Measurements from ENCODE around the gene STRN4. TPM values are rescaled to one million over a fixed set of nuclear protein-coding genes. Genes with fewer than 3 reads are reported as not detected.

STRN4 gene
- total and polyA plus RNA-seq, 2 donors from 2014 or later, result 31.5 to 74.9 TPM

- Histone ChIP-seq H3K4me3 (ENCODE audit: low read length in 3 of 3) (no peak overlapping the region), H3K27ac (ENCODE audit: low read depth in 2 of 2, low read length in 2 of 2) (no peak overlapping the region), H3K4me1 (ENCODE audit: control insufficient read depth in 2 of 3, insufficient read depth in 2 of 3, low read depth in 1 of 3, low read length in 3 of 3) (peaks cover 0 to 7% (median 6%) of the 10 kb centered on the region in 3 donors), H3K36me3 (ENCODE audit: control insufficient read depth in 2 of 3, insufficient read depth in 3 of 3, low read length in 3 of 3) (no peaks in the 10 kb centered on the region), H3K9ac (ENCODE audit: low read length in 3 of 3) (no peak overlapping the region), H3K9me3 (ENCODE audit: control insufficient read depth in 2 of 3, insufficient read depth in 1 of 3, low read length in 3 of 3) (no peaks in the 10 kb centered on the region), H3K27me3 (ENCODE audit: control insufficient read depth, insufficient read depth, low read length) (no peaks in the 10 kb centered on the region)
- intact Hi-C loops (cut with DNase I), result no loop called here
- no peak for DNase-seq
- FAIRE-seq, result no peak
- TF ChIP-seq CTCF (IDR thresholded peaks at IDR 0.05; ENCODE audit: borderline replicate concordance, extremely low read depth, insufficient read depth), result peak; percentile 48
Observed at GRCh38 chr19:46766569-46767317, 20.5 kb upstream of the STRN4 start.

- H3K4me3 ChIP-seq (ENCODE audit: low read length in 3 of 3), result no peak overlapping the region
- no peaks in the 10 kb centered on the region for H3K27me3 ChIP-seq (ENCODE audit: control insufficient read depth, insufficient read depth, low read length)
- peaks cover 0 to 7% (median 0%) of the 10 kb centered on the region in 3 donors for H3K4me1 ChIP-seq (ENCODE audit: control insufficient read depth in 2 of 3, insufficient read depth in 2 of 3, low read depth in 1 of 3, low read length in 3 of 3)
- TF ChIP-seq CTCF (IDR thresholded peaks at IDR 0.05; ENCODE audit: borderline replicate concordance, extremely low read depth, insufficient read depth), result no peak
- H3K9ac ChIP-seq (ENCODE audit: low read length in 3 of 3), result no peak overlapping the region
- intact Hi-C loops (cut with DNase I), result no loop called here
- DNase-seq (no peak), FAIRE-seq (no peak)
- H3K9me3 ChIP-seq (ENCODE audit: control insufficient read depth in 2 of 3, insufficient read depth in 1 of 3, low read length in 3 of 3), result no peaks in the 10 kb centered on the region
- no peaks in the 10 kb centered on the region for H3K36me3 ChIP-seq (ENCODE audit: control insufficient read depth in 2 of 3, insufficient read depth in 3 of 3, low read length in 3 of 3)
- no peak overlapping the region for H3K27ac ChIP-seq (ENCODE audit: low read depth in 2 of 2, low read length in 2 of 2)
Observed at GRCh38 chr19:46764817-46765291, 18.6 kb upstream of the STRN4 start.

- no peak overlapping the region for H3K4me3 ChIP-seq (ENCODE audit: low read length in 3 of 3)
- H3K36me3 ChIP-seq (ENCODE audit: control insufficient read depth in 2 of 3, insufficient read depth in 3 of 3, low read length in 3 of 3), result no peaks in the 10 kb centered on the region
- no peak for DNase-seq
- no peak for TF ChIP-seq CTCF (IDR thresholded peaks at IDR 0.05; ENCODE audit: borderline replicate concordance, extremely low read depth, insufficient read depth)
- FAIRE-seq, result no peak
- H3K27me3 ChIP-seq (ENCODE audit: control insufficient read depth, insufficient read depth, low read length), result no peaks in the 10 kb centered on the region
- no peaks in the 10 kb centered on the region for H3K9me3 ChIP-seq (ENCODE audit: control insufficient read depth in 2 of 3, insufficient read depth in 1 of 3, low read length in 3 of 3)
- no peak overlapping the region for H3K9ac ChIP-seq (ENCODE audit: low read length in 3 of 3)
- intact Hi-C loops (cut with DNase I), result no loop called here
- no peak overlapping the region for H3K27ac ChIP-seq (ENCODE audit: low read depth in 2 of 2, low read length in 2 of 2)
- peaks cover 0 to 6% (median 2%) of the 10 kb centered on the region in 3 donors for H3K4me1 ChIP-seq (ENCODE audit: control insufficient read depth in 2 of 3, insufficient read depth in 2 of 3, low read depth in 1 of 3, low read length in 3 of 3)
Observed at GRCh38 chr19:46762245-46762890, 16.1 kb upstream of the STRN4 start.

Measured in kidney (tissue), 14 donors.